Central memory CD8-positive, alpha-beta T cell (primary cell): ENCODE measurements around the gene PIK3C3.
"Not testable (repeated sequence)": the region's sequence is repeated elsewhere in the genome, so short reads cannot be mapped to it uniquely, and the experiment has no call there.

Experiments used
- ATAC-seq: fragments of 150-1000 bp; cut with Tn5 transposase; replicated peaks from 2 replicates; pipeline ENCODE4 v1.10.0; 2022; ENCODE audit warnings: mild to moderate bottlenecking, moderate FRiP score, moderate number of reproducible peaks; ENCODE audit not compliant: poor library complexity, severe bottlenecking; ENCODE audit errors: extremely low read depth
- DNase-seq, 2 donors: peaks; one replicate each; pipeline ENCODE4 v3.0.0; 2021; ENCODE audit warnings: low spot score in 2 of 2
- H3K27ac Mint-ChIP-seq: one replicate; pipeline ENCODE4 v1.8.0; 2022; ENCODE audit warnings: low read depth, mild to moderate bottlenecking, moderate library complexity, mixed read lengths
- H3K27me3 Mint-ChIP-seq: one replicate; pipeline ENCODE4 v1.8.0; 2022; ENCODE audit warnings: mixed read lengths
- H3K36me3 Mint-ChIP-seq: one replicate; pipeline ENCODE4 v1.8.0; 2022; ENCODE audit warnings: mild to moderate bottlenecking, moderate library complexity, mixed read lengths; ENCODE audit not compliant: insufficient read depth
- H3K4me1 Mint-ChIP-seq: one replicate; pipeline ENCODE4 v1.8.0; 2022; ENCODE audit warnings: mixed read lengths
- H3K4me3 Mint-ChIP-seq: one replicate; pipeline ENCODE4 v1.8.0; 2022; ENCODE audit warnings: mild to moderate bottlenecking, moderate library complexity, mixed read lengths
- H3K9me3 Mint-ChIP-seq: one replicate; pipeline ENCODE4 v1.8.0; 2022; ENCODE audit warnings: mixed read lengths

The PIK3C3 gene

GRCh38 chr18:42033137-42033810, 78.2 kb downstream of the PIK3C3 start:
- Mint-ChIP-seq H3K4me3 (no peak overlapping the region), H3K36me3 (peaks cover 50% of the 10 kb centered on the region), H3K27me3 (no peaks in the 10 kb centered on the region), H3K27ac (no peak overlapping the region), H3K9me3 (no peaks in the 10 kb centered on the region), H3K4me1 (no peaks in the 10 kb centered on the region)
- no peak for ATAC-seq
- no peak for DNase-seq

GRCh38 chr18:42038936-42039335, 83.9 kb downstream of the PIK3C3 start:
- DNase-seq (no peak), ATAC-seq (no peak)
- Mint-ChIP-seq H3K4me3 (no peak overlapping the region), H3K36me3 (peaks cover 54% of the 10 kb centered on the region), H3K27ac (peak overlapping the region; percentile 52), H3K4me1 (peaks cover 9% of the 10 kb centered on the region), H3K27me3 (no peaks in the 10 kb centered on the region), H3K9me3 (no peaks in the 10 kb centered on the region)

- Mint-ChIP-seq H3K27me3 (no peaks in the 10 kb centered on the region), H3K36me3 (peaks cover 56% of the 10 kb centered on the region), H3K27ac (peak overlapping the region; percentile 52), H3K4me1 (peaks cover 9% of the 10 kb centered on the region), H3K4me3 (no peak overlapping the region), H3K9me3 (no peaks in the 10 kb centered on the region)
- DNase-seq (no peak), ATAC-seq (no peak)
These were observed 84.4 kb downstream of the PIK3C3 start for GRCh38 chr18:42039396-42039795.

DNA sequence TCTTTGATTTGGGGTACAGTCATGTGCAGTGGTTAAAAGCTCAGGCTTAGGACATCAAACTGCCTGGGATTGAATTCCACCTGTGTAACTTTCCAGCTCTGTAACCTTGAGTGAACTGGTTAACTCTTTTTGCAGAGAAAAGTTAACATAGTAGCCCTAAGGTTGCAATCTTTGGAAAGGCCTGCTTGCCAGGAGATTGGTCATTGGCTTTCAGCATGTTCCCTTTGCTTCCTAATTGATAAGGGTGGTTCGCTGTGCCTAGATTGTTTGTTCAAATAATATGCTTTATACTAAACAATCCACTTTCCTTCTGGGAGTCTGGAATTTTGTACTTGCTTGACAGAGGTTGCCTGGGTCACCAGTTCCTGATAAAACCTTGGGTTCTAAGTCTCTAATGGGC, 86.8 kb downstream of the PIK3C3 start:
- Mint-ChIP-seq H3K27me3 (no peaks in the 10 kb centered on the region), H3K4me3 (no peak overlapping the region), H3K36me3 (peaks cover 53% of the 10 kb centered on the region), H3K27ac (no peak overlapping the region), H3K9me3 (no peaks in the 10 kb centered on the region), H3K4me1 (peaks cover 9% of the 10 kb centered on the region)
- DNase-seq (no peak), ATAC-seq (no peak)

- Mint-ChIP-seq H3K27me3 (no peaks in the 10 kb centered on the region), H3K4me1 (no peaks in the 10 kb centered on the region), H3K9me3 (no peaks in the 10 kb centered on the region), H3K36me3 (peaks cover 30% of the 10 kb centered on the region), H3K4me3 (no peak overlapping the region), H3K27ac (peak overlapping the region; percentile 50)
- DNase-seq = no peak
- ATAC-seq = no peak
These were observed 90.3 kb downstream of the PIK3C3 start for GRCh38 chr18:42045346-42045745.

DNA sequence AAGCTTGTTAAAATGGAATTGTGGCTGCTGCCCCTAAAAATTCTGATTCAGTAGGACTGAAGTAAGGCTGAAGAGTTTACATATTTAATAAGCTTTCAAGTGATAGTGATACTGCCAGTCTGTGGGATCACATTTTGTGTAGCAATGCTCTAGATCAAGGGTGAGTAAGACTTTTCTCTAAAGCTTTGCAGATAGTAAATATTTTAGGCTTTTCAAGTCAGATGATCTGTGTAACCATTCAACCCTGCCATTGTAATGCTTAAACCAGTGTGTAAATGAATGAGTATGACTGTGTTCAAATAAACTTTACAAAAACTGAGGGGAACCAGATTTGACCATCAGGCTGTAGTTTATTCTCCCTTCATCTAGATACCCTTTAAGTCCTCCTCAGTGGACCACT, 92.7 kb downstream of the PIK3C3 start:
- H3K27me3 Mint-ChIP-seq = no peaks in the 10 kb centered on the region
- no peak for ATAC-seq
- H3K36me3 Mint-ChIP-seq = peaks cover 24% of the 10 kb centered on the region
- no peak overlapping the region for H3K4me3 Mint-ChIP-seq
- no peaks in the 10 kb centered on the region for H3K4me1 Mint-ChIP-seq
- no peak overlapping the region for H3K27ac Mint-ChIP-seq
- no peak for DNase-seq
- H3K9me3 Mint-ChIP-seq = no peaks in the 10 kb centered on the region

DNA sequence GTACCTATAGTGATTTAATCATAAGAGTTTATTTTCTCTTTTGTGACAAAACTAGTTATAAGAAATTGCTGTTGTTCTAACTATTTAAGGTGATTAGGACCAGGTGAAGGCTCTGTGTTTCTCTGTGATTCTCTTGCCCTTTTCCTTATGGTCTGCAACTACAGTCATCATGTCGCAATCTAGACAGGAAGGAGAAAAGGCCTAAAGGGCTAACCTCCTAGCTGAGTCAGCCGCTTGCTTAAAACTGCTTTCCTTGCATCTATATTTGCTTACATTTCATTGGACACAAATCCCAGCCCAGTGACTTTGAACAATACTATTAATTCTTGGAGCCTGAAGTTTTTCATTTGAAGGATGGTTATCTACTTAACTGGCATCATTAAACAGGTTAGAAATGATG, 93.1 kb downstream of the PIK3C3 start:
- no peaks in the 10 kb centered on the region for H3K27me3 Mint-ChIP-seq
- DNase-seq = no peak

GRCh38 chr18:42049536-42049935, 94.5 kb downstream of the PIK3C3 start:
- not testable (repeated sequence) for H3K9me3 Mint-ChIP-seq, H3K27me3 Mint-ChIP-seq, ATAC-seq, H3K4me1 Mint-ChIP-seq, DNase-seq, H3K4me3 Mint-ChIP-seq, H3K27ac Mint-ChIP-seq
- H3K36me3 Mint-ChIP-seq = peaks cover 11% of the 10 kb centered on the region

More for the DNA sequence above, 93.1 kb downstream of the PIK3C3 start:
- Mint-ChIP-seq H3K4me3 (no peak overlapping the region), H3K27ac (no peak overlapping the region), H3K36me3 (peaks cover 21% of the 10 kb centered on the region), H3K4me1 (no peaks in the 10 kb centered on the region), H3K9me3 (no peaks in the 10 kb centered on the region)
- ATAC-seq = no peak

DNA sequence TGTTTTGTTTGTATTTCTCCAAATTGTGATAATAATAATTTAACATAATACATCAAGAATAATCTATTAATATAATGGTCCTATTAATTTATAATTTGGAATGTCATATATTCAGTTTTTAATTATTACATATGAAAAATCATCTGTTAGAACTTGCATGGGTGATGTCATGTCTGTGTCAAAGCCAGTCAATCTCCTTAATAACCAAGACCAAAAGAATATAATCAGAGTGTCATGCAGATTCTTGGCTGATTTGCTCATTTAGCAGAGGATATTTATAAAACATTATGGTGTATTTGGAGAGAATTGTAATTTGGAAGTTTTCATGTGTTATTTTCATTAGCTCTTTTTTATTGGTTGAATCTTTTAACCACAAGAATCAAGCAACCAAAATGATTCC, 96.4 kb downstream of the PIK3C3 start:
- H3K4me1 Mint-ChIP-seq = no peaks in the 10 kb centered on the region
- no peak overlapping the region for H3K27ac Mint-ChIP-seq
- peaks cover 12% of the 10 kb centered on the region for H3K36me3 Mint-ChIP-seq
- H3K9me3 Mint-ChIP-seq = no peaks in the 10 kb centered on the region
- ATAC-seq (no peak), DNase-seq (no peak)
- no peak overlapping the region for H3K4me3 Mint-ChIP-seq
- no peaks in the 10 kb centered on the region for H3K27me3 Mint-ChIP-seq

GRCh38 chr18:42052122-42052708, 97.2 kb downstream of the PIK3C3 start:
- H3K36me3 Mint-ChIP-seq = peaks cover 12% of the 10 kb centered on the region
- DNase-seq (no peak), ATAC-seq (no peak)
- no peak overlapping the region for H3K4me3 Mint-ChIP-seq
- no peak overlapping the region for H3K27ac Mint-ChIP-seq
- no peaks in the 10 kb centered on the region for H3K4me1 Mint-ChIP-seq
- H3K9me3 Mint-ChIP-seq = no peaks in the 10 kb centered on the region
- H3K27me3 Mint-ChIP-seq = no peaks in the 10 kb centered on the region

DNA sequence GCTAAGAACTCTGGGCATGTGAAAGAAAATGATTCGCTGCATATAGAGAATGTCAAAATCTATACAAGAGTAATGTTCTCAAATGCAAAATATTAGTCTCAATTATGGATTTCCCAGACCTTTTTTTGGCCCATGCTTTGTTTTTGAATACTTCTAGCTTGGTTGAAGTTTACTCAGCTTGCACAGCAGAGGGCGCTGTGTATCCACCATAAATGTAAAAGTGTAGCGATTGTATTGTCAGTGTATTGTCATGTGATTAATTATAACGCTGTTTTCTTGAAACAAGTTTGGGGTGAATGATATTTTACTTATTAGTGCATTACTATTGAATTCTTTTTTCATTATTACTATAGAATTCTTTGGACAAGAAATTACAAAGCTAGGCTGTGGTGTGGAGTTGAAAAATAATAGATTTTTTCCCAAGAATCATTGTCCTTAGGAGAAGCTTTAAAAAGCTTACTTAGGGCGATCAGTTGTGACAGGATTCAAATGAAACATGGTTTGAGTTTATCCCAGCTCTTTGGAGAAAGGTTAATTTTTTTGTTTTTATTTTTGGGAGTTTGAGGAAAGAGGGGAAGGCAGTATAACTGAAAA, 98.3 kb downstream of the PIK3C3 start:
- peak in 1 of 2 donors; percentile 26 for DNase-seq
- Mint-ChIP-seq H3K4me3 (no peak overlapping the region), H3K9me3 (no peaks in the 10 kb centered on the region), H3K36me3 (peaks cover 12% of the 10 kb centered on the region), H3K27ac (no peak overlapping the region), H3K4me1 (no peaks in the 10 kb centered on the region), H3K27me3 (no peaks in the 10 kb centered on the region)
- ATAC-seq = peak; percentile 52

DNA sequence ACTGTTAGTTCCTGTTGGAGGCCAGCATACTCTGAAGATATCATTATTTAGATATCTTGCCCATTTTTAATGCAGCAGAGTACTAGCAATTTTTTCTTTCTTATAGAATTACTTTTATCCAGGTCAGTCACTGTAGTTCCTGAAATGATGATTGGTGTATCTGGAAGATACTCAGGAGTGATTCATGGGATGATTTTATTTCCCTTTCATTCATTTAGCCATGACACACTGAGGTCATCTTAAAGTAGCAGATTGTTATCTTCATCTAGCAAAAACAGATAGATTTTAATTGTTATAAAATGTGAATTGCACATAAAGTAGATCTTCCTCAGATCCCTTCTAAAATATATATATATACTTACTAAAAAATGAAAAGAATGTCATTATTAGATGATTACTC, 109.1 kb downstream of the PIK3C3 start:
- H3K36me3 Mint-ChIP-seq = peaks cover 39% of the 10 kb centered on the region
- no peak overlapping the region for H3K4me3 Mint-ChIP-seq
- ATAC-seq = no peak
- no peaks in the 10 kb centered on the region for H3K27me3 Mint-ChIP-seq
- H3K4me1 Mint-ChIP-seq = peaks cover 4% of the 10 kb centered on the region
- H3K27ac Mint-ChIP-seq = no peak overlapping the region
- DNase-seq = no peak
- H3K9me3 Mint-ChIP-seq = no peaks in the 10 kb centered on the region

GRCh38 chr18:42067518-42067917, 112.5 kb downstream of the PIK3C3 start:
- DNase-seq (no peak), ATAC-seq (no peak)
- H3K4me1 Mint-ChIP-seq = peaks cover 9% of the 10 kb centered on the region
- no peak overlapping the region for H3K4me3 Mint-ChIP-seq
- no peaks in the 10 kb centered on the region for H3K27me3 Mint-ChIP-seq
- H3K27ac Mint-ChIP-seq = no peak overlapping the region
- H3K9me3 Mint-ChIP-seq = no peaks in the 10 kb centered on the region
- H3K36me3 Mint-ChIP-seq = peaks cover 33% of the 10 kb centered on the region
